Stimulated activated CD8-positive, alpha-beta memory T cell treated with anti-CD3 and anti-CD28 coated beads, Interleukin-4, amount 100 ng/mL, for 24 hours (primary cell): Measurements from ENCODE around the gene FOLR2.
"Not testable (repeated sequence)": the region's sequence is repeated elsewhere in the genome, so short reads cannot be mapped to it uniquely, and the experiment has no call there.

Experiments used
- DNase-seq: peaks from one replicate; pipeline ENCODE4 v3.0.0-alpha.2; 2020; ENCODE audit warnings: low read depth

FOLR2 gene

GRCh38 chr11:72240461-72241290 lies 24.1 kb downstream of the FOLR2 start:
- DNase-seq = no peak

GRCh38 chr11:72241291-72241781 lies 24.7 kb downstream of the FOLR2 start:
- no peak for DNase-seq

DNA sequence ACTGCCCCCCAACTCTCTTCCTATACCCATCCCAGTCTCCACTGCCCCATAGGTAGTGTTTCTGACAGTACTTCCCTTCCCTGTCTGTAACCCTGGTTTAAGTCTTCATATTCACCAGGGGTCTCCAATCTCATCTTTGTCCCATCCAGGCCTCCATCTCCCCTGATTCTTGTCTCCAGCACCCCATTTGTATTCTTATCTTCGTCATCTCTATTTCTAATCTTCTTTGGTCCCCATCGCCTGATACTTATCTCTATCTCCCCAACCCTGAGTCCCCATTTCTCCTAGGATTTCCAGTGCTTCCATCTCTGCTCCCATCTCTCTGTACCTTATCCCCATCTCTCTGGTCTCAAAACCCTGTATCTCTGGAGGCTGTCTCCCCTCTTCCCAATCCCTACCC lies 25.5 kb downstream of the FOLR2 start:
- DNase-seq = no peak

GRCh38 chr11:72243173-72244059 lies 26.8 kb downstream of the FOLR2 start:
- no peak for DNase-seq

DNA sequence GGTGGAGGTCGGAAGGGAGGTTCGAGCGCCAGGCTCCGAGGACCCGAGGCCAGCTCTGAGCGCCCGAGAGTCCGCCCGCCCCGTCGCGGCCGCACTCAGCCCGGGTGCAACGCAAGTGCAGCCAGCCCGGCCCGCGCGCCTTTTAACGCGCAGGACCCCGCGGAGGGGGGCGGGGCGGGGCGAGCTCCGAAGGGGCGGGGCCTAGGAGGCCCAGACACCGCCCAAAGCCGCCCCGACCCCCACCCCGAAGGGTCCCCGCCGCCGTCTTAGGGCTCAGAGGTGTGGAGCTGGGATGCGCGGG lies 27.4 kb downstream of the FOLR2 start, which contains the start of gene PHOX2A:
Gene PHOX2A, minus strand, starts transcription at position 117 of the 301 bp plus-strand sequence. CDS start 172 bp downstream, outside the sequence.
- no peak for DNase-seq

- DNase-seq = no peak
Measured at GRCh38 chr11:72244361-72245262, 28.0 kb downstream of the FOLR2 start.

DNA sequence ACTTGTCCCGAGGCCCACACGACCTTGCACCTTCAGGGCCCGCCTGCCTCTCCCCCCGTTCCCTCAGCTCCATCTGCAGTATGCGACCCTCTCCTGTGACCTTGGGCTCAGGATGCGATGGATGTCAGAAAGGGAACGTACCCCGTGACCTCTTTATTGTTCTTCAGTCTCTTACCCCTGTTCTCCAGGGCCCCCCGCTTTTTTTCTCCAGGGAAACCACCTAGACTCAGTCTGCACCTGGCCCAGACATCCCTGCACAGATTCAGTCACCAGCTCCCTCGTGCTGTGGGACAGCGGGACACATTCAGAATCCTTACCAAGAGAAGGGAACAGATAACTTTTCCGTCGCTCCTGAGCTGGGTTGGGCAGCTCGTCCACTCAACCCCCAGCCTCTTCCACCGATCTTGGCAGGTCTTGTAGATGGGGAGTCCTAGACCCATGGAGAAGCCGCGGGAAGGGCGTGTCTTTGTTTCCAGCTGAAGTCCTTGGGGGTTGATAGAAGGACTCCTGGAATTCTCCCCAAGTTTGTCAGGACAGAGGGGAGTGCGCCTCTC lies 28.7 kb downstream of the FOLR2 start:
- DNase-seq = no peak

DNA sequence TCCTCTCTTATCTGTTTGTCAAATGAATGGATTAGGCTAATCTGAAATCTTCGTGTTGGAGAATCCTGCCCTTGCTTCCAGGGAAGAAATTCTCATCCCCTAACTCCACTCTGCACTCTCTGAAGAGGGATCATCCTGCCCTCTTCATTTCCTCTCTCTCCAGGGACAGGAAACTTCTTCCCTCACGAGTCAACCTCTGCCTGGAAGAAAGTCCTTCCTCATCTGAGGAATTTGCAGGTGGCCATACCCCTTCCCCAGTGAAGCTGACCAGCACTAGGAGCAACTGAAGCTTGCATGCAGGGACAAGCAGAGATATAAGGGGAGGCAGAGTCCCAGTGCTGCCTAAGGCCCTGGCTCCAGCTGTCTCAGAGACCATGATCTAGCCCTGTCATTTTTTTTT lies 31.0 kb downstream of the FOLR2 start:
- no peak for DNase-seq

DNA sequence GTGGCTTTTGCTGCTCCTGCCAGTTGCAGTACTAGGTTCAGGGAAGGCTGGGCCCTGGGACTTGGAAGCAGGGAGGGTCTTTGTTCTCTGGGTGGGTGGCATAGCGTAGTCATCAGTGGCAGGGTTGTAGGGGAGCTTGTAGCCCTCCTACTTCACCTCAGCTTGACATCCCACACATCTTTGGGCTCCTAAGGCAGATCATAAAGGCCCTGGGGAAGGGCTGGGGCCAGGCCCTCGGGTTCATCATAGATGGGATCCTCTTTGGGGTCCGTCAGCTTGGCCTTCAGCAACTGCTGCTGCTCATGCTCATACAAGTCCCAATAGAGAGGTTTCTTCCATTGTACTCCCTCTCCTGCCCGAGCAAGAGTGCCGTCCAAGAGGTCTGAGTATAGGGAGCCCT lies 33.4 kb downstream of the FOLR2 start:
- no peak for DNase-seq

DNA sequence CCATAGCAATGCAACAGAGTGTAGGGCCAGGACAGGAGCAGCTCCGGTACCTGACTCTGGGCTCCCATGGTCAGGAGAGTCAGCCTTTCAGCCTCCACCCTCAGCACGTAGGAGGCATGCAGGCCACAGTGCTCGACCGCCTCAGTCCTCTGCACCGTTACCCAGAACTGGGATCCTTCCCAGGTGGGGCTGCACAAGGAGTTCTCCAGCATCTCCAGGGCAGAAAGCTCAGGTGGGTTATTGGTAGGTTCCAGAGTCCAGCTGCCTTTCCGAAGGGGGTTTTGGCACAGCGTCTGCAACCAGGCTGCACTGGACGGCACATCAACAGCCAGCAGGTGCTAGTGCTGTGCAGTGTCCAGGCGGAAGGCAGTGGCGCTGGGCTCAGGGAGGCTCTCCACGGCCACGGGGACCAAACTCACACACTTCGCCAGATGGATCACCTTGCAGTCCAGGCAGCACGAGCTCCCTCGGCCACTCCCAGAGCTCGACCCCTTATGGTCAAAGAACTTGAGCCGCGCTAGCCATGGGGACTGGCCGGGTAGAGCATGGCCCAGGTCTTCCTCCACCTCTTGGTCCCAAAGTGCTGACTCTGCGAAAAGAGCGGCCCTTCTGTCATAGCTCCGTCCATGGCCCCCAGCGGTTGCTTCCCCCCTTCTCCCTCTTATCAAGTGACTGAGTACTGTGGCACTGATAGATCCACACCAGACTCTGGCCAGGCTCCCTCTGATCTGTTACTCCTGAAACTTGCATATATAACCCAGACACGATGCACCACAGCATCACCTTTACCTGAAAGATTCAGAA lies 34.3 kb downstream of the FOLR2 start:
- no peak for DNase-seq

DNA sequence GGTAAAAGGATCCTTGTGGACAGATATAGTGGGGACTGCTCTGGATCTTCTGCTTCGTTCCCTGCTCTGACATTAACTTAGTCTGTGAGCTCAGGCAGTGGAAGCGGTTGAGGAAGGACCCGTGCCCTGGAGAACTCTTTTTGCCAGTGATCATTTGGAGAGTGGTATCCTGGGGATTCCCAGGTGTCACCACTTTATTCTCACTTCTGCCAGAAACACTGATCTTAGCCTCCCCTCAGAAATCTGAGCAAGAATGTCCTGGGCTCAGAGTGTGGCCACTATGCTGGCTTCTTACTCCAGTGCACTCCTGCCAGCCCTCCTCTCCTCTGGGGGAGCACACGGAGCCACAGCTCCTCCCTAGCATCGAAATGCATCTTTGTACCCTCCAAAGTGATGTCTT lies 35.0 kb downstream of the FOLR2 start:
- DNase-seq = no peak

GRCh38 chr11:72253392-72253791 lies 36.8 kb downstream of the FOLR2 start:
- DNase-seq = no peak

DNA sequence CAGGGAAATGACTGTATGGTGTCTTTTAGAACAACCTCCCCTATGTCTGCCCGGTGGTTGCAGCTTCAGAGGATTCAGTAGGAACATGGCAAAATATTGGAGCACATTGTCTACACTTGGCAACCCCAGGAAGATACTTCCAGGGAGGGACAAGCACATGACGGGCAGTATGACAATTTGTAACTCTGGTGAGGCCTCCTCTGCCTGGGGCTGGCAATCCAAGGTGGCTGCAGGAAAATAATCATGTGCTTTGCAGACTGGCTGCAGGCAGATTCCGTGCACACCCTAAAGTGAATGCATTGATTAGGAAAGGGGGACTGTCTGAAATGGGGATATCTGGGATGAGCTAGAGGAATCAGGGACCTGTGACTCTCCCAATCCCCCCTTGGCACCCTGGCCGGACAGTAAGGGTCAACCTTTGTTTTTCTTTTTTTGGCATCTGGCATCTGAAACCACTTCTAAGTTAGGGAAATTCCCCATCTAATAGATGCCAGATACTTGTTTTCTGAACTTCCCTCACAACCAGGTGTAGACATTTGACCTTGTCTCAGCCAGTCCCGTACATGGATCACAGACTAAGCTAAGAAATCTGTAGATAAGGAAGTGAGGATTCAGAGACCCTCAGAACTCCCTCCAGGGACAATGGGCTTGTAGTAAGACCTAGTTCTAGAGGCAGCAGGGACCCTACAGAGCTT lies 37.9 kb downstream of the FOLR2 start:
- DNase-seq = no peak

- no peak for DNase-seq
Measured at GRCh38 chr11:72257570-72257969, 41.0 kb downstream of the FOLR2 start.

GRCh38 chr11:72259490-72259889 lies 42.9 kb downstream of the FOLR2 start:
- DNase-seq = no peak

- no peak for DNase-seq
Measured at GRCh38 chr11:72260574-72260973, 44.0 kb downstream of the FOLR2 start.

GRCh38 chr11:72263361-72263760 lies 46.8 kb downstream of the FOLR2 start:
- no peak for DNase-seq

- no peak for DNase-seq
Measured at GRCh38 chr11:72265951-72266350, 49.4 kb downstream of the FOLR2 start.

DNA sequence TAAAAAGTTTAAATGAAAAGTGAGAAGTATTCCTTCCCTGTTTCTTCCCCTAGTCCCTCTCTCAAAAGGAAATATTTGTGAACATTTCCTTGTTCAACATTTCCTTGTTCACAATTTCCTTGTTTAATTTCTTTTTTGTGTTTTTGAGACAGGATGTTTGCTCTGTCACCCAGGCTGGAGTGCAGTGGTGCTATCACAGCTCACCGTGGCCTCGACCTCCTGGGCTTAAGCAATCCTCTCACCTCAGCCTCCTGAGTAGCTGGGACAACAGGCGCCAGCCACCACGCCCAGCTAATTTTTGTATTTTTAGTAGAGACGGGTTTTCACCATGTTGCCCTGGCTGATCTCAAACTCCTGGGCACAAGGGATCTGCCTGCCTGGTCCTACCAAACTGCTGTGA lies 50.4 kb downstream of the FOLR2 start:
- not testable (repeated sequence) for DNase-seq

DNA sequence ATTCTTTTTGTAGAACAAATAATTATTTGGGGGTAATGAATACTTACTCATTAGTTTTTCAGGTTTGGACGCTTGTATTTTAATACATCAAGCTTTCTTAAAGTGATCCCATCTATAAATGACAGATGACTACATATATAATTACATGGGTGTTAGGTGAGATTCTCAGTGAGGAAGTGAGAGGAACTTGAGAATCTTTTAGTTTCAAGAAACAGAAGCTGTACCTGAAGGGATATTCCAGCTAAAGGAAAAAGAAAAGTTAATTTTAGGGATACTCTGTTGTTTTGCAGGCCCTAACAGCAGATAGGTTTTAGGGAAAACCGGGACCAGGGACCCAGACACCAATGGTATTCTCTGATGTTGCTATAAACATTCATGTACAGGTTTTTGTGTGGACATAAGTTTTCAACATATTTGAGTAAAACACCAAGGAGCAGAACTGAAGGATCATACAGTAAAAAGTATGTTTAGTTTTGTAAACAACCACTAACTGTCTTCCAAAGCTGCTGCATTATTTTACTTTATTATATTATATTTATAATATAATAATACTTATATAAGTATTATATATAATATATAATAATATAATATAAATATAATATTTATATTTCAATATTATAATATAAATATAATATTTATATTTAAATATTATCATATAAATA lies 51.5 kb downstream of the FOLR2 start:
- no peak for DNase-seq
